ENCODE data around the gene MEPCE.

- TF ChIP-seq ZNF622 (IDR thresholded peaks at IDR 0.05) (no peak), ZZZ3 (IDR thresholded peaks at IDR 0.05; ENCODE audit: control insufficient read depth, insufficient read length, low read depth) (no peak), EZH2 (IDR thresholded peaks at IDR 0.05; ENCODE audit: borderline replicate concordance, control insufficient read depth, low read depth, low read length) (no peak), SMARCA5 (IDR thresholded peaks at IDR 0.05) (no peak), PML (IDR thresholded peaks at IDR 0.05; ENCODE audit: low read length) (no peak), USF2 (IDR thresholded peaks at IDR 0.05; ENCODE audit: borderline replicate concordance, low read depth, low read length) (no peak), MEF2A (IDR thresholded peaks at IDR 0.05; ENCODE audit: insufficient read depth, low read depth, low read length) (no peak), CTCF (IDR thresholded peaks at IDR 0.05 in 2 of 3, conservative IDR thresholded peaks at IDR 0.05 in 1 of 3; ENCODE audit: control insufficient read depth in 2 of 3, extremely low read depth in 1 of 3, insufficient read depth in 1 of 3, low read depth in 3 of 3, low read length in 3 of 3) (no peak), POLR2A (IDR thresholded peaks at IDR 0.05; ENCODE audit: low read depth, low read length) (no peak), BACH1 (IDR thresholded peaks at IDR 0.05; ENCODE audit: borderline replicate concordance) (no peak), SMC3 (IDR thresholded peaks at IDR 0.05; ENCODE audit: borderline replicate concordance, low read length) (no peak)
Observed at GRCh38 chr7:100380196-100380595, 49.4 kb upstream of the MEPCE start.

All from GM12878 (cell line).